ENCODE data around the gene LDLRAD4.

GRCh38 chr18:13540477-13541182, 322.1 kb downstream of the LDLRAD4 start:
- TF ChIP-seq, protein P1, sequence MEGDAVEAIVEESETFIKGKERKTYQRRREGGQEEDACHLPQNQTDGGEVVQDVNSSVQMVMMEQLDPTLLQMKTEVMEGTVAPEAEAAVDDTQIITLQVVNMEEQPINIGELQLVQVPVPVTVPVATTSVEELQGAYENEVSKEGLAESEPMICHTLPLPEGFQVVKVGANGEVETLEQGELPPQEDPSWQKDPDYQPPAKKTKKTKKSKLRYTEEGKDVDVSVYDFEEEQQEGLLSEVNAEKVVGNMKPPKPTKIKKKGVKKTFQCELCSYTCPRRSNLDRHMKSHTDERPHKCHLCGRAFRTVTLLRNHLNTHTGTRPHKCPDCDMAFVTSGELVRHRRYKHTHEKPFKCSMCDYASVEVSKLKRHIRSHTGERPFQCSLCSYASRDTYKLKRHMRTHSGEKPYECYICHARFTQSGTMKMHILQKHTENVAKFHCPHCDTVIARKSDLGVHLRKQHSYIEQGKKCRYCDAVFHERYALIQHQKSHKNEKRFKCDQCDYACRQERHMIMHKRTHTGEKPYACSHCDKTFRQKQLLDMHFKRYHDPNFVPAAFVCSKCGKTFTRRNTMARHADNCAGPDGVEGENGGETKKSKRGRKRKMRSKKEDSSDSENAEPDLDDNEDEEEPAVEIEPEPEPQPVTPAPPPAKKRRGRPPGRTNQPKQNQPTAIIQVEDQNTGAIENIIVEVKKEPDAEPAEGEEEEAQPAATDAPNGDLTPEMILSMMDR (IDR thresholded peaks at IDR 0.05): no peak
- no peak for TF ChIP-seq POLR2A (IDR thresholded peaks at IDR 0.05)

Measured in lower leg skin (tissue), 3 donors.